GM12801 (cell line): Measurements from ENCODE around the gene EML6.

Source experiments
- TF ChIP-seq, protein P1 (sequence below): IDR thresholded peaks from one replicate; pipeline ENCODE4 v1.5.1; 2011; ENCODE audit warnings: control low read depth; ENCODE audit not compliant: insufficient read length; ENCODE audit errors: extremely low read depth

EML6 gene

DNA sequence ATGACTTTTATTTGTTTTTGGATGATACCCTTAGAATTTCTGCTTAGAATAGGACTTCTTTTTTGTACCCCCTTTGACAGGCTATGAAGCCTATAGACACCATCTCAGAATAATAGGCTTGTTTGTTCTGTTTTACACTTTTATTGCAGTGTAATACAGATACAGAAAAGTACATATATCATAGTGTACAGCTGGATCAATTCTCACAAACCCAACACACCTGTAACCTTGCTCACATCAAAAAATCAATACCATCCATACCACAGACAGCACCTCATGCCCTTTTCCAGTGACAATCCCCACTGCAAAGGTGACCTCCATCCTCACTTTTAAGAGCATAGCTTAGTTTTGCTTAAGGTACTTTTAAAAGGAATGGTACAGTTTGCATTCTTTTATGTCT, 14.8 kb downstream of the EML6 start:
- TF ChIP-seq, protein P1, sequence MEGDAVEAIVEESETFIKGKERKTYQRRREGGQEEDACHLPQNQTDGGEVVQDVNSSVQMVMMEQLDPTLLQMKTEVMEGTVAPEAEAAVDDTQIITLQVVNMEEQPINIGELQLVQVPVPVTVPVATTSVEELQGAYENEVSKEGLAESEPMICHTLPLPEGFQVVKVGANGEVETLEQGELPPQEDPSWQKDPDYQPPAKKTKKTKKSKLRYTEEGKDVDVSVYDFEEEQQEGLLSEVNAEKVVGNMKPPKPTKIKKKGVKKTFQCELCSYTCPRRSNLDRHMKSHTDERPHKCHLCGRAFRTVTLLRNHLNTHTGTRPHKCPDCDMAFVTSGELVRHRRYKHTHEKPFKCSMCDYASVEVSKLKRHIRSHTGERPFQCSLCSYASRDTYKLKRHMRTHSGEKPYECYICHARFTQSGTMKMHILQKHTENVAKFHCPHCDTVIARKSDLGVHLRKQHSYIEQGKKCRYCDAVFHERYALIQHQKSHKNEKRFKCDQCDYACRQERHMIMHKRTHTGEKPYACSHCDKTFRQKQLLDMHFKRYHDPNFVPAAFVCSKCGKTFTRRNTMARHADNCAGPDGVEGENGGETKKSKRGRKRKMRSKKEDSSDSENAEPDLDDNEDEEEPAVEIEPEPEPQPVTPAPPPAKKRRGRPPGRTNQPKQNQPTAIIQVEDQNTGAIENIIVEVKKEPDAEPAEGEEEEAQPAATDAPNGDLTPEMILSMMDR, result no peak

DNA sequence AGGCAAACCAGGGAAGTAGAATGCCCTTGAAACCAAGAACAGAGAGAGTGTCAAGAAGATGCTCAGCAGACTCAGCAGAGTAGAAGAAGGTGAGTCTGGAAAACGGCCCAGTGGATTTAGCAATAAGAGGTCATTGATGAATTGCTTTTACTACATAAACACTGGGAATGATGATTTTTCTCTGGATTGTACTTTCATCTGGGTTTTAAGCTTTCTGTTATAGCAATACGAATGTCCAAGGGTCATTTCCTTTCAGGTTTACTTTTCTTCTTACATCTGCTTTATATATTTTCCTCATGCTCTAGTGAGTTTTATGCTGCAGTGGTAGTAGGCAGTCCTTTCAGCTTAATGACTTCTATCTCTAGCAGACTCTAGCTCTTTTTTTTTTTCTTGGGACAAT, 16.9 kb downstream of the EML6 start:
- TF ChIP-seq, protein P1, result no peak

DNA sequence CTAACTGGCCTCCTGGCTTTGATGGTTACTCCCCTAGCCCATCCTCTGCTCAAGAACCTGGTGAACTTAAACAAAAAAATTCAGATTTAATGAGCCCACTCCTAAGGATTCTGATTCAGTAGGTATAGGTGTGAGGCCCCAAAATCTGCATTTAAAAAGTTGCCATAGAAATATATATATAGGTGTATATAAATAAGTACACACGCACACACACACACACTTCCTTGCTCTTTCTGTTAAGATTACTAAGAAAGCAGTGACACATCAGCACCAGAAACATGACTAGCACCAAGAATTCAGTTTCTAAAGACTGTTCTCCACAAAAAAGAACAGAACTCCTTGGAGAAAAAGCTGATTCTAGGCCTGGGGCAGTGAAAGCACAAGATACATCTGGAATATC, 17.8 kb downstream of the EML6 start:
- TF ChIP-seq, protein P1, result no peak

DNA sequence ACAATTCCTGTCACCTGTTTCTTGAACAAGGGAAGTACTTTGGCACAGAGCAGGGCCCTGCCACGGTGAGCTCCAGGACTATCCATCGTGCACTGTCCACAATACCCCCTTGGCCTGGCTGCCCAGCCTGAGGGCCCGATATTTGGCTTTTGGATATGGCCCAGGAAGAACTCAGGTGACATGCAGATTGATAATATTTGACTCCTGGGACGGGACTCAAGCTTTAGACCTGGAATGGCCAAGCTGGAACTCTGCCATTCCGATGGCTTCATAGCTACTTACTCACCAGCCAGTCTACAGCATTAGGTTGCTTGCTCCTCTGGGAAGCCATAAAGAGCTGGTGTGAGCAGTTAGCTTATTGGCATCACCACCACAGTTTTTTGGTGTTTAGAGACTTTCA, 26.6 kb downstream of the EML6 start:
- TF ChIP-seq, protein P1, result no peak

DNA sequence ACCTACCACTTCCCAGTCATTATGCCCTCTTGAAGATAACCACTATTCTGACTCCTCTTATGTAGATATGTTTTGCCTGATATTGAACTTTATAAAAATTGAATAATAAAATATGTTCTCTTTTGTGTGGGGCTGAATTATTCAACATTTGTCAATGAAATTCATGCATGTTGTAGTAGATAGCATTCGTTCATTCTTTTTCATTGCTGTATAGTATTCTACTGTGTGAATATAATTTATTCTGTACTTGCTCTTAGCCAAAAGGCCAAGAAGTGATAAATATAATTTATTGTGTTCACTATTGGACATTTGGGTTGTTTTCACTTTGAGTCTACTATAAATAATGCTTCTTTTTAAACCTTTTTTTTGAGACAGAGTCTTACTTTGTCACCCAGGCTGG, 29.0 kb downstream of the EML6 start:
- TF ChIP-seq, protein P1, result no peak

DNA sequence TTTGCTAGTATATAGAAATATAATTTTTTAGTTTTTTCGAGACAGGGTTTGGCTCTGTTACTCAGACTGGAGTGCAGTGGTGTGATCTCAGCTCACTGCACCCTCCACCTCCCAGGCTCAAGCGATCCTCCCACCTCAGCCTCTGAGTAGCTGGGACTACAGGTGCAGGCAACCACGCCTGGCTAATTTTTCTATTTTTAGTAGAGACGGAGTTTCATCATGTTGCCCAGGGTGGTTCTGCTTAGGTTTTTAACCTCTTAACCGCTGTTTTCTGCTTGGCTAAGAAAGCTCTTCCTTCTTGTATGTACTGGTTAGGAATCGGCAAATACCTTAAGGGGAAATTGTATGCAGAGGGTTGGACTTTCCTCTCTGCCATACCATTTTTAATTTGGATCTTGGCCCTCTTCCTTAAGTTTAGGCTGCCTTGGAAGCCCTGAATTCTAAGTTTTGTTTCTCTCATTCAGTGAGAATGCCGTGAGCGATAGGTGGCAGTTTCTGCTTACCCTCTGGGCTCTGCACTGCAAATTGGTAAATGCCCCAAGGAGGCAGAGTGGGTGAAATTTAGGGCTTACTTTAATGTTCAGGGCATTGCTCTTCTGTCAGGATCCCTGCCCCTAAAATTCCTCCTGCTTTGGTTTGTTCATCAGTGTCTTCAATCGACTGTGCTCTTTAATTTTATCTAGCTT, 32.3 kb downstream of the EML6 start:
- TF ChIP-seq, protein P1, result no peak

DNA sequence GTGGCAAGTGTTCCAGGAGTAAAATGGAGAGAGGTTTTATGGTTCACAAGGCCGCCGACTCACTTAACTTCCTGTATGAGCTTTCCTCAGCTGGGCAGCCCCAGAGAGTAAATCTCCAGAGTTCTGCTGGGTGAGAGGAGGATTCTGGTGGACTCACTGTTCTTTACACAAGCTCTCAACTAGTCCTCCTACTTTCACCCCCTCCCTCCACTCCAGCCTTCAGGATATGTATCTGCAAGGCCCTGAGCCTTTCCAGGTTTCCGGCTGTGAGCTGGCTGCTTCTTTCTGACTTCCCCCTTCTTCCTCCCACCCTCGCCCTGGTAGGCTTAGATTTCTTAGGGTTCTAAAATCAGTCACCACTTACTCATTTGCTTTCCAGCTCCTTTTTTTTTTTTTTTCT, 34.0 kb downstream of the EML6 start:
- TF ChIP-seq, protein P1, result no peak
